ENCODE data around the gene RPL12.

GRCh38 chr9:127449332-127449966 lies 1.8 kb downstream of the RPL12 start:
- TF ChIP-seq, protein P1, sequence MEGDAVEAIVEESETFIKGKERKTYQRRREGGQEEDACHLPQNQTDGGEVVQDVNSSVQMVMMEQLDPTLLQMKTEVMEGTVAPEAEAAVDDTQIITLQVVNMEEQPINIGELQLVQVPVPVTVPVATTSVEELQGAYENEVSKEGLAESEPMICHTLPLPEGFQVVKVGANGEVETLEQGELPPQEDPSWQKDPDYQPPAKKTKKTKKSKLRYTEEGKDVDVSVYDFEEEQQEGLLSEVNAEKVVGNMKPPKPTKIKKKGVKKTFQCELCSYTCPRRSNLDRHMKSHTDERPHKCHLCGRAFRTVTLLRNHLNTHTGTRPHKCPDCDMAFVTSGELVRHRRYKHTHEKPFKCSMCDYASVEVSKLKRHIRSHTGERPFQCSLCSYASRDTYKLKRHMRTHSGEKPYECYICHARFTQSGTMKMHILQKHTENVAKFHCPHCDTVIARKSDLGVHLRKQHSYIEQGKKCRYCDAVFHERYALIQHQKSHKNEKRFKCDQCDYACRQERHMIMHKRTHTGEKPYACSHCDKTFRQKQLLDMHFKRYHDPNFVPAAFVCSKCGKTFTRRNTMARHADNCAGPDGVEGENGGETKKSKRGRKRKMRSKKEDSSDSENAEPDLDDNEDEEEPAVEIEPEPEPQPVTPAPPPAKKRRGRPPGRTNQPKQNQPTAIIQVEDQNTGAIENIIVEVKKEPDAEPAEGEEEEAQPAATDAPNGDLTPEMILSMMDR (conservative IDR thresholded peaks at IDR 0.05 in 1 of 2, IDR thresholded peaks at IDR 0.05 in 1 of 2; ENCODE audit: extremely low read depth in 1 of 2, insufficient read depth in 1 of 2, low read depth in 1 of 2, low read length in 2 of 2): no peak
- no peak for TF ChIP-seq EZH2 (IDR thresholded peaks at IDR 0.05; ENCODE audit: borderline replicate concordance, low read length)
